GM12875 (cell line): Measurements from ENCODE around the gene PRKCSH.
A peak's percentile ranks its signal among the peaks of the same experiment; 100 is the strongest.

Source experiments
- H3K4me3 ChIP-seq: one replicate; pipeline ENCODE4 v1.5.1; 2011; ENCODE audit warnings: low read depth, low read length, control low read depth
- CTCF ChIP-seq: IDR thresholded peaks from 2 replicates; pipeline ENCODE4 v1.5.1; 2011; ENCODE audit warnings: low read depth, mild to moderate bottlenecking, control low read depth, inconsistent platforms, low read length, moderate library complexity, borderline replicate concordance; ENCODE audit not compliant: insufficient read depth

Gene PRKCSH

DNA sequence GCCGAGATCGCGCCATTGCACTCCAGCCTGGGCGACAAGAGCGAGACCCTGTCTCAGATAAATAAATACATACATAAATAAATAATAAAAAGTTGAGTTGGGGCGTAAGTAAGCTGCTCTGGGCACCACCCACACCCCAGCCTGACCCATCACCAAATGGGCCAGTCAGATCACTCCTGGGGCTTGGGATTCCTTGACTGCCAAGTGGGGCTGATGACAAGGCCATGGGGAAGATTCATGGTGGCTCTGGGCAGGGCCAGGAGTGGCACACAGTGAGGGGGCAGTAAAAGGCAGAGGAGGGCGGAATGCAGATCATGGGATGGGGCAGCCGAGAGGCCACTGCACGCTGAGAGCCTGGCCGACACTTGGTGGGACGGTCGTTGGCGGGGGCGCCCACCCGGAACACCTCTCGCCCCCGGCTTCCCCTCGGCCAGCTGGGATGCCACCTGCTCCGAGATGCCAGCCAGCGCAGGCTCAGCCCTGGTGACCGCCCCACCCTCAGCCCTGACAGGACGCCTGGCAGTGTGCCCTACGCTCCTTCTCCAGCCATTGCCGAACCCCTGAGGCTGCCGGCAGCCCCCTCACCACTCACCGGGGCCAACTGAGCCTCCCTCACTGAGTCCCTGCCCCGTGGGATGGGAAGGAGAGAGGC lies 59.3 kb downstream of the PRKCSH start:
- no peak for TF ChIP-seq CTCF
- H3K4me3 ChIP-seq: no peak overlapping the region

GRCh38 chr19:11495481-11495880 lies 60.0 kb downstream of the PRKCSH start:
- no peak for TF ChIP-seq CTCF
- H3K4me3 ChIP-seq: no peak overlapping the region

DNA sequence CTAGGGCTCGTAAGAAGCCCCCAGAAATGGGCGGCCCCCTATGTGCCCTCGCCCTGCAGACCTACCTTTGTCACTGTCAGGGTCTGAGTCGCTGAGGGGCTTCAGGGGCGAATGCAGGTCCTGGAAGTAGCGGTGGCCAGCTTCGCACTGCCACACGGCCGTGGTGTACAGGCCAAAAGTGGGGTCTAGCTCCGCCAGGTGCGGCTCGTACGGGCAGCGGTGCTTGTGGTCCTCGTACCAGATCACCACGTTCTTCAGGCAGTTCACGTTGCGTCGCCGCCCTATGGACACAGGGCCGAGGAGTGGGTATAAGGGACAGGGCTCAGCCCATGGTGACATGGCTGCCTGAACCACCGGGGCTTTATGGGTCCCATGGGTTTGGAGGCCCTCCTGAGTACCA lies 60.5 kb downstream of the PRKCSH start:
- no peak for TF ChIP-seq CTCF
- H3K4me3 ChIP-seq: no peak overlapping the region

- TF ChIP-seq CTCF: peak; percentile 79
- no peak overlapping the region for H3K4me3 ChIP-seq
Measured at GRCh38 chr19:11496391-11497163, 61.1 kb downstream of the PRKCSH start.

DNA sequence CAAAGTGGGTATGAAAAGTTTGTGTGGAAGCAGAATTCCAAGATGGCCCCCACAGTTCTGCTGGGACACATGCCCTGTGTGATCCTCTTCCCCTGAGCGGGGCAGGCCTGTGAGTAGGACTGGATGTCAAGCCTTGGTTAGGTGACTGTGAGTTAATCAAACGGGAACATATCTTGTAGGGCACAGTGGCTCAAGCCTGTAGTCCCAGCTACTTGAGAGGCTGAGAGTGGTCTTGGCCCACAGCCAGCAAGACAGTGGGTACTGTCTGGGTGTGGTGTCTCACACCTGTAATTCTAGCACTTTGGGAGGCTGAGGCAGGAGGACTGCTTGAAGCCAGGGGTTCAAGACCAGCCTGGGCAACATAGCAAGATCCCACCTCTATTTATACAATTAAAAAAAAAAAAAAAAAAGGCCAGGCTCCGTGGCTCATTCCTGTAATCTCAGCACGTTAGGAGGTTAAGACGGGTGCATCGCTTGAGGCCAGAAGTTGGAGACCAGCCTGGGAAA lies 63.8 kb downstream of the PRKCSH start:
- TF ChIP-seq CTCF: no peak
- H3K4me3 ChIP-seq: no peak overlapping the region

GRCh38 chr19:11499890-11500420 lies 64.5 kb downstream of the PRKCSH start:
- H3K4me3 ChIP-seq: no peak overlapping the region
- no peak for TF ChIP-seq CTCF
